ENCODE results near the gene NRG4.

DNA sequence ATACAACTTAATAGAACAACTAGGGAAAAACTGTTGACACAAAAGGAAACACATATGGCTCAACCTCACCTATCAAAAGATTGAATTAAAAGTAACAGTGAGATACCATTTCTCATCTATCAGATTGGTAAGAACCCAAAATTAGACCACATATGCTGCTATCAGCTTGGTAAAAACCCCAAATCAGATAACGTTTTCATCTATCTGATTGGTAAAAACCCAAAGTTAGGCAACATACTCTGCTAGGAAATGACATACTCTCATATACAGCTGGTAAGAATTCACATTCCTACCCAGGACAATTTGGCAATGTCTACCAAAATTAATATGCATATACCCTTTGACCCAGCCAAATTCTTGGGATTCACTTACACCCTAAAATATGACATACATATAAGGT is 26.3 kb downstream of the NRG4 start:
- TF ChIP-seq POLR2A (IDR thresholded peaks at IDR 0.05; ENCODE audit: low read length) (no peak), GATA1 (IDR thresholded peaks at IDR 0.05; ENCODE audit: low read depth, low read length) (no peak)

Data from erythroblast (primary cell).